A673 (cell line): ENCODE data around the gene ZNF503. TPM values are rescaled to one million over a fixed set of nuclear protein-coding genes. Genes with fewer than 3 reads are reported as not detected.
A peak's percentile ranks its signal among the peaks of the same experiment; 100 is the strongest.

ENCODE experiments used
- BruUV-seq: library from RNA; stranded (reverse); fragments of 400-500 nt; replicated peaks from 2 replicates; lab custom pipeline; 2021; lab: Mats Ljungman, UMichigan
- CTCF ChIA-PET: fragments of 300-600 bp; sonication (Branson Sonifier 250); formaldehyde crosslinking; loops from one replicate; lab custom pipeline; 2022; ENCODE audit warnings: antibody characterized with exemption; lab: Charles Lee
- POLR2A ChIA-PET: fragments of 300-600 bp; sonication (Branson Sonifier 250); formaldehyde crosslinking; loops from one replicate; lab custom pipeline; 2022; ENCODE audit warnings: antibody characterized with exemption; ENCODE audit not compliant: low non-redundant PET; lab: Charles Lee
- DNase-seq: peaks from one replicate; pipeline ENCODE4 v3.0.0-alpha.2; 2015; ENCODE audit warnings: low spot score
- H3K27ac ChIP-seq: fragments of 200-600 bp; sonication (generic); 2 replicates; pipeline ENCODE4 v1.5.1; 2016; ENCODE audit warnings: mixed run types, low read depth, mild to moderate bottlenecking, mixed read lengths, antibody characterized with exemption, low read length; ENCODE audit not compliant: poor library complexity, severe bottlenecking
- H3K27me3 ChIP-seq: fragments of 200-600 bp; sonication (generic); replicated peaks from 2 replicates; pipeline ENCODE4 v1.6.1; 2017; ENCODE audit warnings: mixed run types, low read depth, mild to moderate bottlenecking, mixed read lengths, antibody characterized with exemption, low read length; ENCODE audit not compliant: insufficient read depth, poor library complexity
- H3K36me3 ChIP-seq: fragments of 200-600 bp; sonication (generic); 2 replicates; pipeline ENCODE4 v1.6.1; 2016; ENCODE audit warnings: mixed run types, mild to moderate bottlenecking, mixed read lengths, antibody characterized with exemption, low read length; ENCODE audit not compliant: insufficient read depth, poor library complexity, severe bottlenecking
- H3K4me1 ChIP-seq: fragments of 200-600 bp; sonication (generic); 2 replicates; pipeline ENCODE4 v1.6.1; 2017; ENCODE audit warnings: mixed run types, mild to moderate bottlenecking, mixed read lengths, antibody characterized with exemption, low read length; ENCODE audit not compliant: insufficient read depth, poor library complexity, severe bottlenecking
- H3K4me3 ChIP-seq: fragments of 200-600 bp; sonication (generic); 2 replicates; pipeline ENCODE4 v1.5.1; 2016; ENCODE audit warnings: low read depth, mixed run types, mild to moderate bottlenecking, mixed read lengths, low read length; ENCODE audit not compliant: poor library complexity, severe bottlenecking
- H3K9me3 ChIP-seq: fragments of 200-600 bp; sonication (generic); 2 replicates; pipeline ENCODE4 v1.6.1; 2016; ENCODE audit warnings: mixed run types, low read depth, mild to moderate bottlenecking, mixed read lengths, antibody characterized with exemption, low read length; ENCODE audit not compliant: poor library complexity, severe bottlenecking
- EZH2 ChIP-seq: fragments of 200-600 bp; sonication (generic); IDR thresholded peaks from 2 replicates; pipeline ENCODE4 v1.6.1; 2017; ENCODE audit warnings: borderline replicate concordance, low read depth, mild to moderate bottlenecking, mixed read lengths, antibody characterized with exemption, low read length; ENCODE audit not compliant: poor library complexity, severe bottlenecking
- intact Hi-C: fragments of 100-400 bp; cut with micrococcal nuclease; formaldehyde crosslinking; loops from one replicate; pipeline ENCODE4 v1.10.0; 2022; ENCODE audit not compliant: unreplicated experiment
- total RNA-seq: library from RNA; stranded (reverse); gene quantifications from 2 replicates; pipeline ENCODE4 v1.2.3, GENCODE V29; 2021
- TF ChIP-seq, protein P1 (sequence below): fragments of 300-800, 200-600 bp; sonication (generic); conservative IDR thresholded peaks from 2 replicates; pipeline ENCODE4 v1.5.1; 2017; ENCODE audit warnings: low read depth, mild to moderate bottlenecking, antibody characterized with exemption, low read length, moderate library complexity, mixed read lengths

ZNF503 gene
- total RNA-seq, 1 experiment from 2014 or later = 1.2 TPM

DNA sequence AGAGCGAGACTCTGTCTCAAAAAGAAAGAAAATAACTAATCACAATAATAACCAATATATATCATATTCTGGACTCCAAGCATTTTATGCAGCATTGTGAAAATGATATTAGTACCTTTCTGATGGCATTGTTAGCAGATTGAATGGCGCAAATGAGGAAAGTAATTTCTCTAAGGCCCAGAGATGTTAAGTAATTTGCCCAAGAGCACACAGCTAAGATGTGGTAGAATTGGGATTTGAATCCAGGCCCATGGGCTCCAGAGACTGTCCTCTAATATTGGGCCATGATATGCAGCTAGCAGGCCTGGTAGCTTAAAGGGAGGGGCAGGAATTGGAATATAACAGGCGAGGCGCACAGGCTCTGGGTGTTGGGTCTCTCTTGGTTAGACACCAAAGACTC lies 44.1 kb downstream of the ZNF503 start:
- H3K27ac ChIP-seq = no peak overlapping the region
- no peaks in the 10 kb centered on the region for H3K9me3 ChIP-seq
- BruUV-seq = no TSS peak
- CTCF ChIA-PET = no interaction called here
- no peak for DNase-seq
- H3K36me3 ChIP-seq = no peaks in the 10 kb centered on the region
- no peak for TF ChIP-seq EZH2
- intact Hi-C loops = no loop called here
- peaks cover 5% of the 10 kb centered on the region for H3K27me3 ChIP-seq
- H3K4me1 ChIP-seq = no peaks in the 10 kb centered on the region
- POLR2A ChIA-PET = no interaction called here
- no peak overlapping the region for H3K4me3 ChIP-seq

DNA sequence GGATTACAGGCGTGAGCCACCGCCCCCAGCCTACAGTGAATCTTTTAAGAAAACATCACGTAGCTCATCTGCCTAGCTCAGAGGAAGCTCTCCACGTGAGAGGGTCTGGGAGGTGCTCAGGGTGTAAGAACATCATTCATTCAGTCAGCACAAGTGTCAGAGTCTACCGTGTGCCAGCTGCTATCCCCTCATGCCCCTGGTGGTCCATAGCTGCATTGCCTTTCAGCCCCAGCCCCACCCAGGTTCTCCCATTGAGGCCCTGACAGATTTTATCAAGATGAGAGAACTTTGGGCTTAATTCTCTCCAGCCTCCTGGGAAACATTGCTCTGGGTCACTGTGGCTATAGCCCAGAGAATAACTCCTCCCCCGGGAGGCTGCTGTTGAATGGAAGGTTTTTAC lies 45.1 kb downstream of the ZNF503 start:
- DNase-seq = no peak
- CTCF ChIA-PET = no interaction called here

DNA sequence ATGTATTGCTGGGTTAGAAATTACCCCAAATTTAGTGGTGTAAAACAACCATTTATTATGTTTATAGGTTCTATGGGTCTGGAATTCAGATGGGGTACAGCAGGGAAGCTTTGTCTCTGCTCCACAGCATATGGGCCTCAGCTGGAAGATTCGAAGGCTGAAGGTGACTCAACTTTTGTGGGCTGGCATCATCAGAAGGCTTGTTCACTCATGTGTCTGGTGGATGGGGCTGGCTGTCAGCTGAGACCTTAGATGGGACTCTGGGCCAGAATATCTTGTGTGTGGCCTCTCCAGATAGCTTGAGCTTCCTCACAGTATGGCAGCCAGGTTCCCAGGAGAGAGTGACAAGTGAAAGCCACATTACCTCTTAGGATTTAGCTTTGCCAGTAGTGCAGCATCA lies 45.9 kb downstream of the ZNF503 start:
- BruUV-seq = no TSS peak
- intact Hi-C loops = no loop called here
- no peak for DNase-seq
- ChIA-PET CTCF (interaction anchor here (0.6 kb wide), 1 partner anchor 60 kb away, joined by 3 read pairs; no protein-coding TSS in a partner anchor), POLR2A (no interaction called here)
- H3K27ac ChIP-seq = no peak overlapping the region
- H3K27me3 ChIP-seq = peaks cover 13% of the 10 kb centered on the region
- H3K4me3 ChIP-seq = no peak overlapping the region
- no peaks in the 10 kb centered on the region for H3K36me3 ChIP-seq
- TF ChIP-seq EZH2 = no peak
- TF ChIP-seq, protein P1, sequence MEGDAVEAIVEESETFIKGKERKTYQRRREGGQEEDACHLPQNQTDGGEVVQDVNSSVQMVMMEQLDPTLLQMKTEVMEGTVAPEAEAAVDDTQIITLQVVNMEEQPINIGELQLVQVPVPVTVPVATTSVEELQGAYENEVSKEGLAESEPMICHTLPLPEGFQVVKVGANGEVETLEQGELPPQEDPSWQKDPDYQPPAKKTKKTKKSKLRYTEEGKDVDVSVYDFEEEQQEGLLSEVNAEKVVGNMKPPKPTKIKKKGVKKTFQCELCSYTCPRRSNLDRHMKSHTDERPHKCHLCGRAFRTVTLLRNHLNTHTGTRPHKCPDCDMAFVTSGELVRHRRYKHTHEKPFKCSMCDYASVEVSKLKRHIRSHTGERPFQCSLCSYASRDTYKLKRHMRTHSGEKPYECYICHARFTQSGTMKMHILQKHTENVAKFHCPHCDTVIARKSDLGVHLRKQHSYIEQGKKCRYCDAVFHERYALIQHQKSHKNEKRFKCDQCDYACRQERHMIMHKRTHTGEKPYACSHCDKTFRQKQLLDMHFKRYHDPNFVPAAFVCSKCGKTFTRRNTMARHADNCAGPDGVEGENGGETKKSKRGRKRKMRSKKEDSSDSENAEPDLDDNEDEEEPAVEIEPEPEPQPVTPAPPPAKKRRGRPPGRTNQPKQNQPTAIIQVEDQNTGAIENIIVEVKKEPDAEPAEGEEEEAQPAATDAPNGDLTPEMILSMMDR = no peak
- no peaks in the 10 kb centered on the region for H3K9me3 ChIP-seq
- H3K4me1 ChIP-seq = no peaks in the 10 kb centered on the region

More for the DNA sequence above, 45.1 kb downstream of the ZNF503 start:
- no peak overlapping the region for H3K4me3 ChIP-seq
- TF ChIP-seq EZH2 = no peak
- TF ChIP-seq, protein P1 = 0 out of 2 replicates have a peak, but pooled peaks have one; percentile 13
- no peaks in the 10 kb centered on the region for H3K36me3 ChIP-seq
- BruUV-seq = no TSS peak
- no peaks in the 10 kb centered on the region for H3K9me3 ChIP-seq
- intact Hi-C loops = no loop called here
- no peaks in the 10 kb centered on the region for H3K4me1 ChIP-seq
- peaks cover 8% of the 10 kb centered on the region for H3K27me3 ChIP-seq
- no peak overlapping the region for H3K27ac ChIP-seq
- POLR2A ChIA-PET = interaction anchor here (0.7 kb wide), 1 partner anchor 1073 kb away, joined by 3 read pairs; no protein-coding TSS in a partner anchor

DNA sequence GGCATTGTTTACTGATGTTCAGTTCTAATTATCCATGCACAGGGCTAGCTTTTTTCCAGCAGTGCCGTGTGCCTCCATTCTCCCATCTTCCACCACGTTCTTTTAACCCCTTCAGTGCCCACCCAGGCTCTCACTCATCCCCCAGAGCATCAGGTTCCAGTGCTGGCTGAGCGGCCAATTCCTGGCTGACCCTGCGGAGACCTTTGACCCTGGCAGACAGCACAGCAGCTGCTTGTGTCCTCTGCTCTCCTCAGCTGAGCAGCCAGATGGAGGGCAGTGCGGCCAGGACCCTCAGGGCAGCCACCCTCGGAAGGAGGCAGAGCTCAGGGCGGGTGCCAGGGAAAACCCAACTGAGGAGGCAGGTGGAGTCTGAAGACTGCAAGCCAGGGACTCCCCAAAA lies 48.4 kb downstream of the ZNF503 start:
- no peaks in the 10 kb centered on the region for H3K4me1 ChIP-seq
- H3K36me3 ChIP-seq = no peaks in the 10 kb centered on the region
- peaks cover 29% of the 10 kb centered on the region for H3K27me3 ChIP-seq
- intact Hi-C loops = no loop called here
- BruUV-seq = no TSS peak
- DNase-seq = no peak
- ChIA-PET CTCF (no interaction called here), POLR2A (no interaction called here)
- TF ChIP-seq EZH2 = no peak
- TF ChIP-seq, protein P1 = no peak
- no peaks in the 10 kb centered on the region for H3K9me3 ChIP-seq
- no peak overlapping the region for H3K27ac ChIP-seq
- no peak overlapping the region for H3K4me3 ChIP-seq
